HG03139 (cell line): ENCODE data around the gene FKBP8.

Experiments
- ATAC-seq: cut with Tn5 transposase; IDR thresholded peaks from one replicate; pipeline ENCODE4 v1.9.1; 2021; ENCODE audit not compliant: unreplicated experiment

The FKBP8 gene

GRCh38 chr19:18503337-18503970 lies 39.9 kb downstream of the FKBP8 start:
- no peak for ATAC-seq

GRCh38 chr19:18502638-18503294 lies 40.6 kb downstream of the FKBP8 start:
- ATAC-seq: no peak

GRCh38 chr19:18502246-18502637 lies 41.1 kb downstream of the FKBP8 start:
- ATAC-seq: no peak

GRCh38 chr19:18501832-18502231 lies 41.5 kb downstream of the FKBP8 start:
- no peak for ATAC-seq

- no peak for ATAC-seq
Measured at GRCh38 chr19:18501351-18501750, 42.0 kb downstream of the FKBP8 start.

- no peak for ATAC-seq
Measured at GRCh38 chr19:18500799-18501198, 42.6 kb downstream of the FKBP8 start.

GRCh38 chr19:18500376-18500775 lies 43.0 kb downstream of the FKBP8 start:
- ATAC-seq: no peak

- ATAC-seq: no peak
Measured at GRCh38 chr19:18499055-18499775, 44.2 kb downstream of the FKBP8 start.

- no peak for ATAC-seq
Measured at GRCh38 chr19:18496980-18497256, 46.5 kb downstream of the FKBP8 start.

- no peak for ATAC-seq
Measured at GRCh38 chr19:18496167-18496979, 47.0 kb downstream of the FKBP8 start.

GRCh38 chr19:18495204-18495911 lies 48.0 kb downstream of the FKBP8 start:
- ATAC-seq: no peak

- no peak for ATAC-seq
Measured at GRCh38 chr19:18494267-18494607, 49.1 kb downstream of the FKBP8 start.

- ATAC-seq: no peak
Measured at GRCh38 chr19:18493440-18494266, 49.7 kb downstream of the FKBP8 start.

- ATAC-seq: no peak
Measured at GRCh38 chr19:18491995-18492953, 51.1 kb downstream of the FKBP8 start.

- no peak for ATAC-seq
Measured at GRCh38 chr19:18490728-18491127, 52.6 kb downstream of the FKBP8 start.

- no peak for ATAC-seq
Measured at GRCh38 chr19:18489627-18490184, 53.7 kb downstream of the FKBP8 start.

- no peak for ATAC-seq
Measured at GRCh38 chr19:18488838-18489626, 54.3 kb downstream of the FKBP8 start.

- ATAC-seq: no peak
Measured at GRCh38 chr19:18488403-18488723, 55.0 kb downstream of the FKBP8 start.
